ENCODE results near the gene CENPC.

The CENPC gene

GRCh38 chr4:67545199-67546003, at the start of gene CENPC:
Gene CENPC (minus strand): TSS chr4:67545503. CDS start chr4:67545355, 148 bp downstream.
- Mint-ChIP-seq H3K36me3 (ENCODE audit: low read depth) (peaks cover 41% of the 10 kb centered on the region), H3K4me3 (peak within 1 kb of the TSS; percentile 98), H3K27me3 (no peaks in the 10 kb centered on the region), H3K4me1 (ENCODE audit: low read depth) (peaks cover 21% of the 10 kb centered on the region), H3K27ac (peak within 1 kb of the TSS; percentile 99), H3K9me3 (no peaks in the 10 kb centered on the region)
- intact Hi-C loops (cut with micrococcal nuclease): loop anchor here (2.0 to 10.0 kb wide), 3 partner anchors 87 to 799 kb away; partner anchors contain the start of gene UBA6

GRCh38 chr4:67593741-67594175, 48.5 kb upstream of the CENPC start:
- Mint-ChIP-seq H3K9me3 (no peaks in the 10 kb centered on the region), H3K27ac (no peak overlapping the region), H3K36me3 (ENCODE audit: low read depth) (no peaks in the 10 kb centered on the region), H3K4me1 (ENCODE audit: low read depth) (peaks cover 18% of the 10 kb centered on the region), H3K27me3 (no peaks in the 10 kb centered on the region), H3K4me3 (no peak overlapping the region)
- intact Hi-C loops (cut with micrococcal nuclease): no loop called here

GRCh38 chr4:67587156-67587555, 41.9 kb upstream of the CENPC start:
- intact Hi-C loops (cut with micrococcal nuclease): no loop called here
- Mint-ChIP-seq H3K9me3 (no peaks in the 10 kb centered on the region), H3K36me3 (ENCODE audit: low read depth) (no peaks in the 10 kb centered on the region), H3K27me3 (no peaks in the 10 kb centered on the region), H3K4me3 (no peak overlapping the region), H3K4me1 (ENCODE audit: low read depth) (no peaks in the 10 kb centered on the region), H3K27ac (no peak overlapping the region)

GRCh38 chr4:67584496-67584895, 39.2 kb upstream of the CENPC start:
- no peaks in the 10 kb centered on the region for H3K27me3 Mint-ChIP-seq
- peaks cover 12% of the 10 kb centered on the region for H3K4me1 Mint-ChIP-seq (ENCODE audit: low read depth)
- no peak overlapping the region for H3K4me3 Mint-ChIP-seq
- no peak overlapping the region for H3K27ac Mint-ChIP-seq
- peaks cover 2% of the 10 kb centered on the region for H3K9me3 Mint-ChIP-seq
- no peaks in the 10 kb centered on the region for H3K36me3 Mint-ChIP-seq (ENCODE audit: low read depth)
- intact Hi-C loops (cut with micrococcal nuclease): no loop called here

- Mint-ChIP-seq H3K36me3 (ENCODE audit: low read depth) (no peaks in the 10 kb centered on the region), H3K27me3 (no peaks in the 10 kb centered on the region), H3K27ac (no peak overlapping the region), H3K4me1 (ENCODE audit: low read depth) (peaks cover 12% of the 10 kb centered on the region), H3K9me3 (peaks cover 8% of the 10 kb centered on the region), H3K4me3 (no peak overlapping the region)
- intact Hi-C loops (cut with micrococcal nuclease): no loop called here
These were observed 36.6 kb upstream of the CENPC start for GRCh38 chr4:67581913-67582312.

GRCh38 chr4:67581208-67581857, 36.0 kb upstream of the CENPC start:
- peaks cover 8% of the 10 kb centered on the region for H3K9me3 Mint-ChIP-seq
- intact Hi-C loops (cut with micrococcal nuclease): no loop called here
- peaks cover 12% of the 10 kb centered on the region for H3K4me1 Mint-ChIP-seq (ENCODE audit: low read depth)
- H3K36me3 Mint-ChIP-seq (ENCODE audit: low read depth): no peaks in the 10 kb centered on the region
- H3K27ac Mint-ChIP-seq: no peak overlapping the region
- no peak overlapping the region for H3K4me3 Mint-ChIP-seq
- H3K27me3 Mint-ChIP-seq: no peaks in the 10 kb centered on the region

- Mint-ChIP-seq H3K4me1 (ENCODE audit: low read depth) (peaks cover 12% of the 10 kb centered on the region), H3K27ac (no peak overlapping the region), H3K36me3 (ENCODE audit: low read depth) (no peaks in the 10 kb centered on the region), H3K4me3 (no peak overlapping the region), H3K27me3 (no peaks in the 10 kb centered on the region), H3K9me3 (peaks cover 8% of the 10 kb centered on the region)
- intact Hi-C loops (cut with micrococcal nuclease): no loop called here
These were observed 35.3 kb upstream of the CENPC start for GRCh38 chr4:67580577-67580976.

GRCh38 chr4:67576538-67576937, 31.2 kb upstream of the CENPC start:
- Mint-ChIP-seq H3K36me3 (ENCODE audit: low read depth) (no peaks in the 10 kb centered on the region), H3K4me3 (no peak overlapping the region), H3K9me3 (peaks cover 8% of the 10 kb centered on the region), H3K4me1 (ENCODE audit: low read depth) (peaks cover 6% of the 10 kb centered on the region), H3K27ac (no peak overlapping the region), H3K27me3 (no peaks in the 10 kb centered on the region)
- intact Hi-C loops (cut with micrococcal nuclease): no loop called here

- H3K36me3 Mint-ChIP-seq (ENCODE audit: low read depth): no peaks in the 10 kb centered on the region
- no peaks in the 10 kb centered on the region for H3K27me3 Mint-ChIP-seq
- no peak overlapping the region for H3K27ac Mint-ChIP-seq
These were observed 30.8 kb upstream of the CENPC start for GRCh38 chr4:67576059-67576466.

GRCh38 chr4:67575232-67576058, 30.1 kb upstream of the CENPC start:
- Mint-ChIP-seq H3K27ac (no peak overlapping the region), H3K9me3 (peaks cover 8% of the 10 kb centered on the region), H3K4me1 (ENCODE audit: low read depth) (no peaks in the 10 kb centered on the region), H3K27me3 (no peaks in the 10 kb centered on the region), H3K4me3 (no peak overlapping the region), H3K36me3 (ENCODE audit: low read depth) (no peaks in the 10 kb centered on the region)
- intact Hi-C loops (cut with micrococcal nuclease): no loop called here

More at GRCh38 chr4:67576059-67576466, 30.8 kb upstream of the CENPC start:
- intact Hi-C loops (cut with micrococcal nuclease): no loop called here
- H3K4me1 Mint-ChIP-seq (ENCODE audit: low read depth): peaks cover 2% of the 10 kb centered on the region
- no peak overlapping the region for H3K4me3 Mint-ChIP-seq
- peaks cover 8% of the 10 kb centered on the region for H3K9me3 Mint-ChIP-seq

- Mint-ChIP-seq H3K4me3 (no peak overlapping the region), H3K9me3 (no peaks in the 10 kb centered on the region), H3K27me3 (no peaks in the 10 kb centered on the region), H3K4me1 (ENCODE audit: low read depth) (no peaks in the 10 kb centered on the region), H3K27ac (no peak overlapping the region), H3K36me3 (ENCODE audit: low read depth) (no peaks in the 10 kb centered on the region)
- intact Hi-C loops (cut with micrococcal nuclease): no loop called here
These were observed 27.9 kb upstream of the CENPC start for GRCh38 chr4:67573193-67573592.

GRCh38 chr4:67571975-67572374, 26.7 kb upstream of the CENPC start:
- H3K27me3 Mint-ChIP-seq: no peaks in the 10 kb centered on the region

GRCh38 chr4:67570537-67570936, 25.2 kb upstream of the CENPC start:
- Mint-ChIP-seq H3K27ac (no peak overlapping the region), H3K36me3 (ENCODE audit: low read depth) (no peaks in the 10 kb centered on the region), H3K4me1 (ENCODE audit: low read depth) (no peaks in the 10 kb centered on the region), H3K4me3 (no peak overlapping the region), H3K9me3 (no peaks in the 10 kb centered on the region), H3K27me3 (no peaks in the 10 kb centered on the region)
- intact Hi-C loops (cut with micrococcal nuclease): no loop called here

More at GRCh38 chr4:67571975-67572374, 26.7 kb upstream of the CENPC start:
- Mint-ChIP-seq H3K4me1 (ENCODE audit: low read depth) (no peaks in the 10 kb centered on the region), H3K27ac (no peak overlapping the region), H3K36me3 (ENCODE audit: low read depth) (no peaks in the 10 kb centered on the region), H3K4me3 (no peak overlapping the region), H3K9me3 (no peaks in the 10 kb centered on the region)
- intact Hi-C loops (cut with micrococcal nuclease): no loop called here

- Mint-ChIP-seq H3K4me1 (ENCODE audit: low read depth) (no peaks in the 10 kb centered on the region), H3K27me3 (no peaks in the 10 kb centered on the region), H3K4me3 (no peak overlapping the region), H3K27ac (no peak overlapping the region), H3K9me3 (no peaks in the 10 kb centered on the region), H3K36me3 (ENCODE audit: low read depth) (no peaks in the 10 kb centered on the region)
- intact Hi-C loops (cut with micrococcal nuclease): no loop called here
These were observed 23.5 kb upstream of the CENPC start for GRCh38 chr4:67568820-67569219.

All from dendritic cell treated with granulocyte-macrophage colony-stimulating factor and Interleukin-4, amounts not matched to agents 40 ng/mL and 50 ng/mL, for 4 days (primary cell).